CD4-positive, alpha-beta T cell treated with Interleukin-6 for 4 hours (primary cell): ENCODE results near the gene UNC5C.

Experiments used
- DNase-seq: peaks from one replicate; pipeline ENCODE4 v3.0.0-alpha.2; 2020; ENCODE audit warnings: mixed read lengths

The UNC5C gene

DNA sequence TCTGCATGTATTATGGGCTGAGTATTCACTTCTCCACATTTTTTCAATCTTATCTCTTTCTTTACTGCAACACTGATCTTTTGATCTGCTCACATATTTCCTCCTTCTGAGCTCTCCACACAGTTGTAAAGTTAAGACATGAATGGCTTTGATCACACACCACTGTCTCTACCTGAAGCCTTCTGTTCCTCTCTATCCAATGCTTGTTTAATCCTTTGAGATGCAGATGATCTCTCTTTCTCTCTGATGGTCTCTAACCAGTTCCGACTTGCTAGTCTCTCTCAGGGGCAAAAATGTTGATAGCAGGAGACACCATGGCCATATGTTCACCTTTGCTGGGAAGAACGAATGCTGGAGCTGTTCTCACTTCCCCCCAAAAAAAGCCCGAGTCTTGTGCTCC is 162.4 kb downstream of the UNC5C start:
- DNase-seq = no peak

GRCh38 chr4:95381843-95382580 is 166.8 kb downstream of the UNC5C start:
- no peak for DNase-seq

GRCh38 chr4:95379633-95380032 is 169.1 kb downstream of the UNC5C start:
- DNase-seq = no peak

DNA sequence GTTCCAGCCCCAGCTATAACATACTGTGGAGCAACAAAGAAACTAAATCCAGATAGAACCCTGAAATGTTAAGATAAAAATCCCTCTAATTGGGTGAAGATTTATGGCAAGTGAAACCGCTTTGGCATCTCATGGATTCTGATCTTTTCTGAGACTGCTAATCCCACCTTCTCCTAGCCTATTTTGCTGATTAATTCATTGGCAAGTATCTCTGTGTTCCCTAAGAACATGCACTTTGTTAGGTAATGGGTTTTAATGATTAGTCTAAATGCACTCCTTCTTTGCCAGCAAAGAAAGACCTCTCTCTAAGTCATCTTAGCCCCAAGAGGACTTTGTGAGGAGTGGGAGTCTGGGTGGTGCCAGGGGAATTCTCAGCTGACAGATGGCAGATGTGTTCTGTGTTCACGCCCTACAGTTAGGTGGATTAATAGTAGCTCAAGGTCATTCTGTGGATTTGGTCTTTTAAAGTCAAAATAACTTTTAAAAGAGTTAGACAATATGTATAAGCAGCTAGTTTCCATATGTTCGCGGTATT is 171.3 kb downstream of the UNC5C start:
- no peak for DNase-seq

DNA sequence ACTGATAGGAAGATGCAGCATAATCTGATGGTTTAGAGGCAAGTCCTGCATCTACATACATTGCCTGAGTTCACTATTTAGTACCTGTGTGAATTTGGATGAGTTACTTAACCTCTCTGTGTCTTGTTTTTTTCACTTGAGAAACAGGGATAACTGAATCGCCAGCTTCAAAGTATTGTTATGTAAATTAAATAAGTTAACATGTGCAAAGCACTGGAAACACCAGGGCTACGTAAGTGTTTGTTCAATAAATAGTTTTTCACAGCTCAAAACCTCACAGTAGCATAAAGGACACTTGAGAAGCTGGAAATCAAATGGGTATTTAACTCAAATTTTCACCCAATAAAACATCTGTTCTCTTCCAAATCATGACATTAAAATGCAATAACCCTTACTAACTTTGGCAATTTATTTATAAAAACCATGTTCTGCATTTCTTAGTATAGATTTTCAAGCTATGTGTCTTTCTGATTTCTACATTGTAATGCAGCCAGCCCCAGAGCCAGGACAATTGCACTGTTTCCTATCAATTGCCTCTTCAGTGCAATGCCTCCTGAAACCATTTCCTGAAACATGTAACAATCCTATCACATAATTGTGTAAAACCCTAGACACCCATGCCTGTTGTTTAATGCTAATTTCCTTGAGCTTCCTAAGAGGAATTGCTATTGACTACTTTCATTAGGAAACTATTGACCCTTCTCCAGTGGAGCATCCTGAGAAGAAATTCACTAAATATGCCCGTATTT is 177.1 kb downstream of the UNC5C start:
- no peak for DNase-seq

DNA sequence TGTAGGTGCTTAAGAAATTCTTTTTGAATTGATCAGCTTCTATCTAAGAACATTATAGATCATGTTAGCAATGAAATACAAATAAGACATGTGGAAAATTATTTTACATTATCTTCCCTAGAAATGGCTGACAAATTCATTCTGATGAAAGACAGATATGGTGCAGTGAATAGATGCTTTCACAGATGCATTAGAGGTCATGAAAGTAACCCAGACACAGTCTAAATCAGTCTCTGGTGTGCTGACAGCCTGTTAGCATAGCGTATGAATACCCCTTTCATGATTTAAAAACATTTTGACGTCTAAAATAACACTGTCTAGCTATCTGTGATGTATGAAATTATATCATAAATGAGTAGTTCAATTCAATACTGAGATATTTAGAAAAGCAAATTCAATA is 180.9 kb downstream of the UNC5C start:
- no peak for DNase-seq

GRCh38 chr4:95363966-95364365 is 184.8 kb downstream of the UNC5C start:
- no peak for DNase-seq

DNA sequence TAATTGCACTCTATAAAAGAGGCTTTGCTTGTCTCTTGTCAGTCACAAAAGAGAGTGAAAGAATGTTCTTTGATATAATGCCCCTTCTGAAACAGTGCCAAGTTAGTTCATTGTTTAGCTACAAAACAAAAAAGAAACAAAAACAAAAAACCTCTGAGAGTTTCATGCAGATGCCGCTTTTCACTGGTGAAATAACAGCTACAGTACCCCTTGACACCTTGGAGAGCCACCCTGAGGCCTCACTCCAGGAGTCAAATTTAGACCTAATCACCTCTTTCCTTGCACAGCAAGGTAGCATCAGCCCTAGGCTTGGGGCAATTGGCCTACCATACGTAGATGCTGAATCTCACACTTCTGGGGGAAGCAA is 185.2 kb downstream of the UNC5C start:
- DNase-seq = no peak

GRCh38 chr4:95362906-95363558 is 185.7 kb downstream of the UNC5C start:
- DNase-seq = no peak

DNA sequence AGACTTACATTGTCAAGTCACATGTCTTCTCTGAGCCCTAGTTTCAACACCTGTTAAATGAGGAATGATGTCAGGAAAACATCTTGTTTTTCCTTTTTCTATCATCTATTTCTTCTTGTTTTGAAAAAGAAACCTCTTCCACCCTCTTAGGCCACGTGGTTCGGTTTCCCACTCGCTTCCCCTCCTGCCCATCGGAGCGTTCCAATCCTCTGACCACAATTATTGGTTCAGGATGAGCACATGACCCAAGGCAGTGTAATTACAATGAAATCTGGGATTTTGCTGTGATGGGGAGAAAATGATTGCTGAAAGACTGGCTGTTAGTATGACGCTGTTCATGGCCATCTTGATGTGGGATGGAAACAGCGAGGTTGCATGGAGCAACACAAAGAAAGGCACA is 186.7 kb downstream of the UNC5C start:
- no peak for DNase-seq

GRCh38 chr4:95361696-95361965 is 187.1 kb downstream of the UNC5C start:
- DNase-seq = no peak

GRCh38 chr4:95360906-95361695 is 187.7 kb downstream of the UNC5C start:
- no peak for DNase-seq

GRCh38 chr4:95360256-95360903 is 188.4 kb downstream of the UNC5C start:
- no peak for DNase-seq

- DNase-seq = no peak
Observed at GRCh38 chr4:95358421-95358820, 190.4 kb downstream of the UNC5C start.

GRCh38 chr4:95355021-95355420 is 193.8 kb downstream of the UNC5C start:
- DNase-seq = no peak

DNA sequence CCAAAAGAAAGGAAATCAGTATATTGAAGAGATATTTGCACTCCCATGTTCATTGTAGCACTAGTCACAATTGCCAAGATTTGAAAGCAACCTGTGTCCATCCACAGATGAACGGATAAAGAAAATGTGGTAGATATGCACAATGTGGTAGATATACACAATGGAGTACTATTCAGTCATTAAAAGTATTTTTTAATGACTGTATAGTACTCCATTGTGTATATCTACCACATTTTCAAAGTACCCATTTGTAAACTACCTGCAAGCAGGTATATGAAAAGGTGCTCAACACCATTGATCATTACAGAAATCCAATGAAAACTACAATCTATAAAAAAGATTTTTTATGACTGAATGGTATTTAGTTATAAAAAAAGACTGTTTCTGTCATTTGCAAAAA is 200.4 kb downstream of the UNC5C start:
- DNase-seq = no peak

DNA sequence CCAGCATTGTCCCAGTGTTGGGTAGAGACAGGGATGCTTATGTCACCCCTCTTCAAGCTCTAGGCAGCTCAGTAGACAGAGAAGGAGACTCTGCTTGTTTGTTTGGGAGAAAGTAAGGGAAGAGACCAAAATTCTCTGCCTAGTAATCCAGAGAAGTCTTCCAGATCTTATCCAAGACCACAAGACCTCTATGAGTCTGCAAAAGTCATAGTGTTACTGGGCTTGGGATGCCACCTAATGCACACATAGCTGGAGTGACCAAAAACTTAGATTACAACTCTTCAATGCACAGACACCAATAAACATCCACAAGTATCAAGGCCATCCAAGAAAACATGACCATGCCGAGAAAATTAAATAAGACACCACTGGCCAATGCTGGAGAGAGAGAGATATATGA is 205.5 kb downstream of the UNC5C start:
- no peak for DNase-seq

- no peak for DNase-seq
Observed at GRCh38 chr4:95340191-95340590, 208.6 kb downstream of the UNC5C start.

DNA sequence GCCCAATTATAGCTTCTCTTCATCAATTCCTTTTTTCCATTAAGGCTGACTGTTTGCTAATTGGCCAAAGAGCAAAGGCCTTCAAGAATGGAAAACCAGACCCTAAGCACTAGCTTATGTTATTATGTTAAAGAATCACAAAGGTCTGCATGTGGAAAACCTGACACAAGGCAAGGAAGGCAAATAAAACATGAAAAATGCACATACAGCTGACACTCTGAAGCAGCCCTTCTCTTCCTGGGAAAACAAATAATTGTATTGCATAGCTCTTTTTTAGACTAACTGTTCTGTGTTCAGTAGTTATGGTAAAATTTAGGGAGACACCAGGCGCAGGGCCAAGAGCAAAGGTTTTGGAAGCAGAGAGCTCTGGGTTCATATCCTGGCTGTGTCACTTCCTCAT is 223.1 kb downstream of the UNC5C start:
- no peak for DNase-seq

GRCh38 chr4:95319169-95319568 is 229.6 kb downstream of the UNC5C start:
- DNase-seq = no peak

- no peak for DNase-seq
Observed at GRCh38 chr4:95318483-95318882, 230.3 kb downstream of the UNC5C start.

DNA sequence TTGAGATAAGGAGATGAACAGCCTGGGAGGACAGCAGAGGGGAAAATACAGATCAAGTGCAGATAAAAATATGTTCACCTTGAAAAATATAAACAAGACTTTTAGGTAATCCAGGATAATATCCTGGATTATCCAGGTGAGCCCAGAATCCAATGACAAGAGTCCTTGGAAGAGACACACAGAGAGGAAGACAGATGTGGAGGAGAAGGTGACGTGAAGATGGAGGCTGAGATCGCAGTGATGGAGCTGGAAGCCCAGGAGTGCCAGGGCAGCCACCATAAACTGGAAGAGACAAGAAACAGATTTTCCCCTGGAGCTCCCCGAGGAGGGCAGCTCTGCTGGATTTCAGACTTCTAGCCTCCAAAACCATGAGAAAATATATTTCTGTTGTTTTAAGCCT is 230.7 kb downstream of the UNC5C start:
- DNase-seq = no peak
